ENCODE measurements around the gene ASIC2.

ASIC2 gene

DNA sequence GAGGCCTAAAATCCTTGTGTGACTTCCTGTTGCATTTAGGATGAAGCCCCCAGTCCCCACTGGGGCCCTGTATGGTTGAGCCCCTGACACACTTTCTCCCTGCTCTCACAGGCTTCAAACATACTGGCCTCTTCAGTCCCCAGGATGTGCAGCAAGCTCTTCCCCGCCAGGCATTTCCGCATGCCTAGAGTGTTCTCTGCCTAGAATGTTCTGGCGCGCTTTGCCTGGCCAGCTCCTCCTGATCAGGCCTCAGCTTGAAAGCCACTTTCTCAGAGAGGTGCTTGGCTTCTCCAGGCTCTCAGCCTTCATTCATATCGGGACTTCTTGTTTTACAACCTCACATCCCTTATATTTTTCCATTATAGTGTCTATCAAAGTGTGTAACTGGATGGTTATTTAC lies 177.7 kb downstream of the ASIC2 start:
- no peaks in the 10 kb centered on the region for H3K36me3 Mint-ChIP-seq (ENCODE audit: insufficient read depth)
- peaks cover 51 to 71% of the 10 kb centered on the region in 2 donors for H3K27me3 Mint-ChIP-seq
- no peak overlapping the region for H3K4me3 Mint-ChIP-seq
- H3K9me3 Mint-ChIP-seq, result no peaks in the 10 kb centered on the region
- no peak for ATAC-seq (replicated peaks)
- no peak for DNase-seq
- H3K27ac Mint-ChIP-seq, result no peak overlapping the region
- H3K4me1 Mint-ChIP-seq (ENCODE audit: low read depth in 2 of 2), result no peaks in the 10 kb centered on the region

DNA sequence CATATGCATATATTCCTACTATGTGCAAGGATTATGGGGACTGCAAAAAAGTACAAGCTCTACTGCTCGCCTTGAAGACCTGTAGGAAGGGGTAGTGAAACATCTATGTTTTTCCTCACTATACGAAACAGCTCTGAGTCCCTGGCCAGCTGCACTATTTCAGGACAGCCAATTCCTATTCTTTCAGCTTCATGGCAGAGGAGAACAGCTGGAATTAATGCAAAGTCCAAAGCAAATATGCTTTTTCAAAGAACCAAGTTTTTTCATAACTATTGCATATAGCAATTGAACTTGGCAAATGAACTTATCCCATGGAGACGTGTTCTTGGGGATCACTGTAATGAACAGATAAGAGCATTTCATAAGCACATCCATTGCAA lies 179.1 kb downstream of the ASIC2 start:
- H3K36me3 Mint-ChIP-seq (ENCODE audit: insufficient read depth), result no peaks in the 10 kb centered on the region
- peaks cover 46 to 75% of the 10 kb centered on the region in 2 donors for H3K27me3 Mint-ChIP-seq
- H3K4me1 Mint-ChIP-seq (ENCODE audit: low read depth in 2 of 2), result no peaks in the 10 kb centered on the region

DNA sequence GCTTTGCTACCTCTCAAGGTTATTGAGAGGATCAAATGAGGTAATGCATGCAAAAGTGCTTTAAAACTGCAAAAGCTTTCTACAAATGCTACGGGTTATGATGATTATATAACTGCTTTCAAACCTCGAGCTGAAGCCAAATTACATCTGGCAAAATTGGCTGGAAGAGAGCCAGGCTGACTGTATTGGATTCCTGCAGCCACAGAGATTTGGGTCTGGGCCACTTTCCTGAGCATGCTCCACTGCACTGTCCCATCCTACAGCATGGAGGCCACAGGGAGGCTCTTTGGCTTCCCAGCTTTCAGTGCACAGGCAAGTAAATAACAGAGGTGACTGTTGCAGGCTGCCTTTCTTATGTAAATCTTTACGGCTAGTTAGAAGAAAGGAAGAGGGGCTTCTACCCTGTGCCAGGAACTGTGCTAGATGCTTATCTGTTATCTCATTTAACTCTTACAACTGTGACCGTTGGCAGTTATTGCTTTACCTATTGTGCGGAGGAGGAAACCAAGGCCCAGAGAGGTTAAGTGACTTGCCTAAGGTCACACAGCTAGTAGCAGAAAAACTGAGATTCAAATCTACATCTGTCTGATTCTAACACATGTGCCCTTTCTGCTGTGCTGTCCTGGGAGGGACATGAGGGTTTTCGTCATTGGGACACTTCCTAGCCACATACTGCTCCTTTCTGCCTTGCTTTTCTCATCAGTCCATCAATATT lies 179.7 kb downstream of the ASIC2 start:
- H3K9me3 Mint-ChIP-seq, result no peaks in the 10 kb centered on the region
- DNase-seq, result no peak
- no peaks in the 10 kb centered on the region for H3K36me3 Mint-ChIP-seq (ENCODE audit: insufficient read depth)
- no peaks in the 10 kb centered on the region for H3K4me1 Mint-ChIP-seq (ENCODE audit: low read depth in 2 of 2)
- H3K27me3 Mint-ChIP-seq, result peaks cover 46 to 72% of the 10 kb centered on the region in 2 donors
- no peak overlapping the region for H3K27ac Mint-ChIP-seq
- ATAC-seq (replicated peaks), result no peak
- H3K4me3 Mint-ChIP-seq, result no peak overlapping the region

More for the DNA sequence above, 179.1 kb downstream of the ASIC2 start:
- DNase-seq (no peak), ATAC-seq (replicated peaks) (no peak)
- no peak overlapping the region for H3K4me3 Mint-ChIP-seq
- H3K27ac Mint-ChIP-seq, result no peak overlapping the region
- H3K9me3 Mint-ChIP-seq, result no peaks in the 10 kb centered on the region

DNA sequence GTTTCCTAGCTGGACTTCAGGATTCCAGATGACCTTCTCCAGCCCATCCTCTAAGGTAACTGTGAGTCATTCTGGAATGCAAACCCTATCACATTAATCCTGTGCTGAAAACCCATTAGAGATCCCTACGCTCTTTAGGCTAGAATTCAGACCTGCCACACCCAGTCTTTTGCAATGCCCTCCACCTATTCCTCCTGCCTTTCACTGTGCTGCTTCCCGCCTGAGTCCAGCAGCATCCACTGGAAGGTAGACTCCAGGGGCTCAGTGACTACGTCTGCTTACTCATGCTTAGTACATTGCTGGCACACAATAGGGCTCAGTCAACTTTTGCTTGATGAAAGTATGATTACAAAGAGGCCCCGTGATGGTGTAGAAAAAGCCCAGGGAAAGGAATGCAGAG lies 180.3 kb downstream of the ASIC2 start:
- Mint-ChIP-seq H3K4me3 (no peak overlapping the region), H3K4me1 (ENCODE audit: low read depth in 2 of 2) (no peaks in the 10 kb centered on the region), H3K27me3 (peaks cover 44 to 73% of the 10 kb centered on the region in 2 donors), H3K36me3 (ENCODE audit: insufficient read depth) (no peaks in the 10 kb centered on the region), H3K9me3 (no peaks in the 10 kb centered on the region), H3K27ac (no peak overlapping the region)
- DNase-seq (no peak), ATAC-seq (replicated peaks) (no peak)

DNA sequence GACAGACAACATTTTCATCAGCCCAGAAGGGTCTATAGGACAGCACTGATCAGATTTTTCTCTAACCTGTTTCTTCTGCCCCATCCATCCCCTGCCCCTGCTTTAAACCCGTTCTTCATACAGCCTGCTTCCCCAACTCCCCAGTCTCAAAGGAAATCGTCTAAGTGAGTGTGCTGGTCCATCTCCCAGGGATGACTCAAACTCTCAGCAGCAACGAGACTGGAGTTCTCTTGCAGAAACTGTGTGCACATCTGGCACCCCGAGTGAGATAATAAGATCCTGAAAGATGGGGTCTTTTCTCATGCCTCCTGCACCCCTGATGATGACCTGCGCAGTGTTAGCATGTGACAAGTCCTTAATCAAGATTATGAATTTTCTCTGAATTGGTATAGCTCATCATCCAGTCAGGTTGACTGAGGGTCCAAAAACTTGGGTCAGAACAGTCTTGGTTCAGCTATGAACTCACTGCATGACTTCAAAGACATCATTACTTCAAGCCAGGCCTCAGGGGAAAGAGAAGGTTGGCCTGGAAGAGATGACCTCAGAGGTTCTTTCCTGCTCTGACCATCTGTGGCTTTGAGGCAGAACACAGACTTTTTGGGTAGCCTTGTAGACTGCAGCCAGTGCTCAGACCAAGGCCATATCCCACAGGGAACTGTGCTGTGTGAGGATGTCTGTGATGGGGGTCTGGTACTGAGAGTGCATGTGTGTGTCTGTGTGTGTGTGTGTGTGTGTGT lies 183.6 kb downstream of the ASIC2 start:
- Mint-ChIP-seq H3K4me3 (no peak overlapping the region), H3K27ac (no peak overlapping the region), H3K27me3 (peaks cover 42 to 66% of the 10 kb centered on the region in 2 donors)

DNA sequence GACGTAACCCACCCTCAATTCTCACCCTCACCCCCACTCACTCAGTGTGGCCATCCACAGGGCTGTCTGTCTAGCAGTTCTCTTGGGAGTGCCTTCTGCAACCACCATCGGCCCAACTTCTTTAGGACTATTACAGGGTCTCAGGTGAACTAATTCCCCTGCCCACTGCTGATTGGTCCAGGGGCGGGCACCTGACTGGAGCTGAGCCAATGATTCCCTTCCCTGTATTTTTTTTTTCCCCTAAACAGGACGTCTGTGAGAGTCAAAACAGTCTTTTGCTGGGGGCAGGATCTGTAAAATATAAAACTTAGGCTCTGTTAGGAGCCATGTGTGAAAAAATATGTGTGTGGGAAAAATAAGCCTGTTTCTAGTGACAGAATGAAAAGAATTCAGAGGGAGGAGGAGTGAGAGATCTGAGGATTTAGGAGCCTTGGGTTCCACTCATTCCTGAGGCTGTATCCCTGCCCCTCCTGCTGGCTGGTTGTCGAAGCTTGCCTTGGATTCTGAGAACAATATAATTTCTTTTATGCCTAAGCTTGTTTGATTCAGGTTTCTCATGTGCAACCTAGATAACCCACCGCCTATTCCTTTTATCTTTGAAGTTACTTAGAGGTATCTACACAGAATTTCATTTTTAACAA lies 186.4 kb downstream of the ASIC2 start:
- peaks cover 29 to 59% of the 10 kb centered on the region in 2 donors for H3K27me3 Mint-ChIP-seq
- DNase-seq (no peak), ATAC-seq (replicated peaks) (no peak)
- H3K4me3 Mint-ChIP-seq, result no peak overlapping the region
- no peak overlapping the region for H3K27ac Mint-ChIP-seq
- H3K9me3 Mint-ChIP-seq, result no peaks in the 10 kb centered on the region
- no peaks in the 10 kb centered on the region for H3K36me3 Mint-ChIP-seq (ENCODE audit: insufficient read depth)
- H3K4me1 Mint-ChIP-seq (ENCODE audit: low read depth in 2 of 2), result no peaks in the 10 kb centered on the region

More for the DNA sequence above, 183.6 kb downstream of the ASIC2 start:
- Mint-ChIP-seq H3K4me1 (ENCODE audit: low read depth in 2 of 2) (no peaks in the 10 kb centered on the region), H3K9me3 (no peaks in the 10 kb centered on the region), H3K36me3 (ENCODE audit: insufficient read depth) (no peaks in the 10 kb centered on the region)
- ATAC-seq (replicated peaks) (no peak), DNase-seq (no peak)

DNA sequence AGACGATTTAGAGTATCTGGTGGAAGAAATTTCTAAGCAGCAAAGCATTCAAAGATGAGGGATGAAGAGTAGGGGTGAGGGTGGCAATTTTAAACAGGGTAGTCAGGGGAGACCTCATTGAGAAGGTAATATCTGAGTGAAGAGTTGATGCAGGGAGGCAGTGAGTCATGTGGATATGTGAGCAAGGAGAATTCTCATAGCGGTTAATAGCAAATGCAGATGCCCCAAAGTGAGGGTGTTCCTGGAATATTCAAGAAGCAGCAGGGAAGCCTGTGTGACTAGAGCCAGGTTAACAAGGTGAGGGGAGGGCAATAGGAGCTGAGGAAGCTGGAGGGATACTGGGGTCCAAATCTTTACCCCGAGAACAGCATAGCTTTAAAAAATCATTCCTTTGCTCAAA lies 187.2 kb downstream of the ASIC2 start:
- H3K9me3 Mint-ChIP-seq, result no peaks in the 10 kb centered on the region
- no peaks in the 10 kb centered on the region for H3K36me3 Mint-ChIP-seq (ENCODE audit: insufficient read depth)
- ATAC-seq (replicated peaks) (no peak), DNase-seq (no peak)
- H3K4me1 Mint-ChIP-seq (ENCODE audit: low read depth in 2 of 2), result no peaks in the 10 kb centered on the region
- no peak overlapping the region for H3K27ac Mint-ChIP-seq
- H3K27me3 Mint-ChIP-seq, result peaks cover 22 to 51% of the 10 kb centered on the region in 2 donors
- no peak overlapping the region for H3K4me3 Mint-ChIP-seq

DNA sequence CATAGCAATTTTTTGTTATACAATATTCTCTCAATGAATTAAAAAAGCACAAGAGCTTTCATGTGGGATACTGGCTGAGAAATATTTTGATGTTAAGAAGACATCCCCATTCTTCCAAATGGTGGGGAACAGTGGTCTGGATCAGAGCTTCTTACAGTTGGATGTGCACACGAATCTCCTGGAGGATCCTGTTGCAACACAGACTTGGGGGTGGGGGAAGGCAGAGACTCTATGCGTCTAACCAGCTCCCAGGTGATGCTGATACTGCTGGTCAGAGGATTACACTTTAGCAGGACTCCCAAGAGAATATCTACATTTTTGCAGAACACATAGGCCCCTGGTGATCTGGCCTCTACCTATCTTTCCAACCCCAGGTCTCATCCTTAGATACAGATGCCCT lies 193.2 kb downstream of the ASIC2 start:
- peaks cover 19 to 26% of the 10 kb centered on the region in 2 donors for H3K27me3 Mint-ChIP-seq
- no peaks in the 10 kb centered on the region for H3K9me3 Mint-ChIP-seq
- no peaks in the 10 kb centered on the region for H3K4me1 Mint-ChIP-seq (ENCODE audit: low read depth in 2 of 2)
- ATAC-seq (replicated peaks) (no peak), DNase-seq (no peak)
- H3K36me3 Mint-ChIP-seq (ENCODE audit: insufficient read depth), result peaks cover 2% of the 10 kb centered on the region
- H3K27ac Mint-ChIP-seq, result no peak overlapping the region
- H3K4me3 Mint-ChIP-seq, result no peak overlapping the region

DNA sequence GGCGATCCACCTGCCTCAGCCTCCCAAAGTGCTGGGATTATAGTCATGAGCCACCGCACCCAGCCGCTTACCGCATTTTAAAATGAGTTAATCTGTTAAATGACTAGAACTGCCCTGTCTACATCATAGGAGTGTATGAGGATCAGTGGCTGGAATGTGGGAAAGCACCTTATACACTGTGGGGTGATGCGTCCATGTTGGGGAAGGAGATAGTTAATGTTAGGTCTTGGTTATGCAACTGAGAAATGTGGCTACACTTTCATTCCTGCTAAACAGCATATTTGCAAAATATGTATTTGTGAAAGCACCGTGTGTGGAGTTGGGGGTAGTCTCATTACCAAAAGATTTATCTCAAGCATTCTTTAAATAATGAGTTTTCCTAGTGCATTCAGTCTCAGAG lies 193.8 kb downstream of the ASIC2 start:
- no peaks in the 10 kb centered on the region for H3K4me1 Mint-ChIP-seq (ENCODE audit: low read depth in 2 of 2)
- peaks cover 23 to 32% of the 10 kb centered on the region in 2 donors for H3K27me3 Mint-ChIP-seq
- H3K4me3 Mint-ChIP-seq, result no peak overlapping the region
- H3K9me3 Mint-ChIP-seq, result no peaks in the 10 kb centered on the region
- no peak for DNase-seq
- no peak overlapping the region for H3K27ac Mint-ChIP-seq
- no peak for ATAC-seq (replicated peaks)
- H3K36me3 Mint-ChIP-seq (ENCODE audit: insufficient read depth), result peaks cover 2% of the 10 kb centered on the region

DNA sequence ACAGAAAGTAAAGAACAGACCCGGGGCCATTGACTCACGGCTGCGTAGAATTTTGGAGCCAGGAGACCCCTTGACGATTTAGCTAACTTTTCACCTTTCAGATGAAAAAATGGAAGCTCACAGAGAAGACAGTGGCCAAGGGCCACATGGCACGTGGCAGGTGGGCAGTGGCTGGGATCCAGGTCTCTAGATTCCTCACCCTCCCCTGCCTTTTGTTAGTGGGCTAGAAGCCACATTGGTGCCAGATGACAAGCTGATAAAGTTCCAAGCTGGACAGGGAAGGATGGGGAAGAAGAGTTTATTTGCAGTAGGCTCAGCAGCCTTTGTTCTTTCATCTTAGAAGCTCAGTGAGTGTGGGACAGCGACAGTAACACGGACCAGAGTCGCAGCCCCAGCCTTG lies 195.7 kb downstream of the ASIC2 start:
- Mint-ChIP-seq H3K36me3 (ENCODE audit: insufficient read depth) (peaks cover 2% of the 10 kb centered on the region), H3K9me3 (no peaks in the 10 kb centered on the region), H3K4me1 (ENCODE audit: low read depth in 2 of 2) (no peaks in the 10 kb centered on the region), H3K4me3 (no peak overlapping the region), H3K27ac (no peak overlapping the region), H3K27me3 (peaks cover 29 to 36% of the 10 kb centered on the region in 2 donors)
- ATAC-seq (replicated peaks), result no peak
- DNase-seq, result no peak

DNA sequence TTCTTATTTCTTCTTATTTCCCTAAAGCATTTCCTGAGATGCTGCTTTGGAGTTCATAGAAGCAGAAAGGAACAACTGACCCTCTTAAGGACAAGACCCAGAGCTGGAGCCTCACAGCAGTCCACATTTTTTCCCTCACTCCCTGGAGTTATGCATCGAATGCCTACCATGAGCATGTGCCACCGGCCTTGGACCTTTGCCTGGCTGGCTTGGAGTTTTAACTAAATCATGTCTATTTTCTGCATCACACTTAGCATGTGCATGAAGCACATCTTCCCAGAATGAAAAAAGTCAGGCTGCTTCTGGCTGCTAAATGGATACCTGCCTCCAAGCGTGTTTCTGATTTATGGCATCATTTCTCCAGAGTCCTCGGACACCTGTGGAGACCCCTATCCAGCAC lies 196.9 kb downstream of the ASIC2 start:
- Mint-ChIP-seq H3K27ac (no peak overlapping the region), H3K4me3 (no peak overlapping the region), H3K9me3 (no peaks in the 10 kb centered on the region), H3K4me1 (ENCODE audit: low read depth in 2 of 2) (no peaks in the 10 kb centered on the region), H3K27me3 (peaks cover 32 to 39% of the 10 kb centered on the region in 2 donors), H3K36me3 (ENCODE audit: insufficient read depth) (peaks cover 2% of the 10 kb centered on the region)
- no peak for DNase-seq
- ATAC-seq (replicated peaks), result no peak

DNA sequence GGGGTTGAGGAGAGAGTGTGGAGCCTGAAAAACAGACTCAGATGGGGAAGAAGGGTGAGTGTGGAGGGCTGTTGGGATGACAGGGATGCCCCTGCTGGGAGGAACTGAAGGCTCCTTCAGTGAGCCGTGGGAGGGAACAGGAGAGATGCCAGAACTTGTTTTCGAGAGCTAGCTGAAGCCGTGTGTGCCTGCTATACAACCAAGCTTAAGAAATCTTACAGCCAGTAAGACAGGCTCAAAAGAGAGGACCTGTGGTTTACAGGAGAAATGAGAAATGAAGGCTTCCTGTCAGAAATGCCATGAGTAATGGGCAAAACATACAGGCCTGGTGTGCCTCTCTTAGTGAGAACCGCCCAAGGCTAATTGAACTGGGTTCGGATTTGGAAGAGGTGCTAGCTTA lies 201.8 kb downstream of the ASIC2 start:
- no peaks in the 10 kb centered on the region for H3K4me1 Mint-ChIP-seq (ENCODE audit: low read depth in 2 of 2)
- no peaks in the 10 kb centered on the region for H3K9me3 Mint-ChIP-seq
- H3K4me3 Mint-ChIP-seq, result no peak overlapping the region
- no peak overlapping the region for H3K27ac Mint-ChIP-seq
- ATAC-seq (replicated peaks) (no peak), DNase-seq (no peak)
- peaks cover 52 to 69% of the 10 kb centered on the region in 2 donors for H3K27me3 Mint-ChIP-seq
- no peaks in the 10 kb centered on the region for H3K36me3 Mint-ChIP-seq (ENCODE audit: insufficient read depth)

DNA sequence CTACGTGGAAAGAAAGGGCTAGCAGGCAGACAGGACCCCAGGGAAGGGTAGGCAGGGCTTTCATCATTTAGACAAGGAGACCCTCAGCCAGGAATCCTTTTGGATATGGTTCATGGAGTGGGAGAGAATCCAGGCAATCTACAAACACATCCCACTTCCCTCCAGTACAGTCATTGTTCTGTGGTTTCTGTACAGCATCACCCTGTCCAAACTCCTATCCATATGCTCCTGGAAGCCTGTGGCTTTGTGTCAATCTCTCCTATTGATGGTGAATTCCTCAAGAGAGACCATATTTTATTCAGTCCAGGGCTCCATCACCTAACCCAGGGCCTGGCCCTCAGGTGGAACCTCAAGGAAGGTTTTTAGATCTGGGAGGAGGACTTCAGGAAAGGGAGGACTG lies 202.3 kb downstream of the ASIC2 start:
- DNase-seq (no peak), ATAC-seq (replicated peaks) (no peak)
- Mint-ChIP-seq H3K36me3 (ENCODE audit: insufficient read depth) (no peaks in the 10 kb centered on the region), H3K4me3 (no peak overlapping the region), H3K4me1 (ENCODE audit: low read depth in 2 of 2) (no peaks in the 10 kb centered on the region), H3K9me3 (no peaks in the 10 kb centered on the region), H3K27me3 (peaks cover 51 to 68% of the 10 kb centered on the region in 2 donors), H3K27ac (no peak overlapping the region)

DNA sequence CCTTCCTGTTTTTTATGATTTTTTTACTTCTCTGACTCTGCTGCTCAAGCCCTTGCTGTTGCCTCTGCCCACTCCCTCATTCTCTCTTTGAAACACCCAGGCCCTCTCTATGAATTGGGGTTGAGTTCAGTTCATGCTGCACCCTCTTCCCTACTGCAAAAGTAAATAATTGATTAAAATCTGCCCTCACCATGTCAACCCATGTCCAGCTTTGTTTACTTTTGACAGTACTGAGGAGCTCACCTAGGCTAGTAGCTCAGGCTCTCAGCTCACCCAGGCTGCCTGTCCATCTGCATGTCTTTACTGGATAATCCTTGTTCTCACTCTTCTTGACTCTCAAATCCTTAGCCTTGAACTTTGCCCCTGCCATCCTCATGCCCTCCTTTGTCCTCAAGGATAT lies 206.2 kb downstream of the ASIC2 start:
- DNase-seq (no peak), ATAC-seq (replicated peaks) (no peak)
- H3K36me3 Mint-ChIP-seq (ENCODE audit: insufficient read depth), result no peaks in the 10 kb centered on the region
- H3K27ac Mint-ChIP-seq, result no peak overlapping the region
- peaks cover 45 to 54% of the 10 kb centered on the region in 2 donors for H3K27me3 Mint-ChIP-seq
- H3K4me3 Mint-ChIP-seq, result no peak overlapping the region
- no peaks in the 10 kb centered on the region for H3K4me1 Mint-ChIP-seq (ENCODE audit: low read depth in 2 of 2)
- H3K9me3 Mint-ChIP-seq, result no peaks in the 10 kb centered on the region
